ENCODE results near the gene DPP4. TPM values are rescaled to one million over a fixed set of nuclear protein-coding genes. Genes with fewer than 3 reads are reported as not detected.

The DPP4 gene
- total and polyA plus RNA-seq, 2 of the 13 experiments (the other 11 are each of a cell fraction or from before 2014, with no cell fraction given): 39.4 to 109 TPM

DNA sequence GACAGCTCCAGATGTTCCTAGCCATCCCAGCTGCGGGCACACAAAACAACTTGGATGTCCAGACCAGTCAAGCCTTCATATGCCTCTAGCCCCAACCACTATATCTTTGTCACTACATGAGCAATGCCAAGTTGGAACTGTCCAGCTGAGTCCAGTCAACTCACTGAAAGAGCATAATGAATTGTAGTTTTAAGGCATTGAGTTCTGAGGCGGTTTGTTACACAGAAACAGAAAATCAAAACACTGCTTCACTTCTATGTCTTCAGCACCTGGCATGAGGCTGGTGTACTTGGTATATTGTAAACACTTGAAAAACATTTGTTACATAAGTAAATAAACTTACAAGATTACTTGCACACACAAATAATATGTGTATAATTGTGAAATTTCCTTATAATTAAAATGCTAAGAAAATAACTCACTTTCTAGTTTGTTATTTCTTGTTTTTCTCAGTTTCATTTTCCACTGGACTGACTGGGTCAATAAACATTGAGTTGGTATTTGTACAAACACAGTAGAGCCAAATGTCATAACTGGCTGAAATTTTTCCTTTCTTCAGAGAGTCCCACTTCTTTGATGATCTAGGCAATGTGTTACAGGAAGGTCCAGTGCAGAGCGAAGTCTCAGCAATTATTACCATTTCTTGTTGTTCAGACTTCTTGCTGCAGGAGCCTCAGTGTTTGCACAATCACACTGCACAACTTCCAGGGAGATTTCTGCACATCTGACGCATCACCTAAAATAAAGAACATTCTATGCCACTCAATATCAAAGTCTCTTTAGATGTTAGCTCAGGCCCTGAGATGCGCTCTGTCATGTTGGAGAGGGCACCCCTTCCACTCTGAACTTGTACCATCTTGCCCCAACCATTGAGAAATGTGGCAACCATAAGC is 38.2 kb upstream of the DPP4 start (continued):
- TF ChIP-seq, protein P1, sequence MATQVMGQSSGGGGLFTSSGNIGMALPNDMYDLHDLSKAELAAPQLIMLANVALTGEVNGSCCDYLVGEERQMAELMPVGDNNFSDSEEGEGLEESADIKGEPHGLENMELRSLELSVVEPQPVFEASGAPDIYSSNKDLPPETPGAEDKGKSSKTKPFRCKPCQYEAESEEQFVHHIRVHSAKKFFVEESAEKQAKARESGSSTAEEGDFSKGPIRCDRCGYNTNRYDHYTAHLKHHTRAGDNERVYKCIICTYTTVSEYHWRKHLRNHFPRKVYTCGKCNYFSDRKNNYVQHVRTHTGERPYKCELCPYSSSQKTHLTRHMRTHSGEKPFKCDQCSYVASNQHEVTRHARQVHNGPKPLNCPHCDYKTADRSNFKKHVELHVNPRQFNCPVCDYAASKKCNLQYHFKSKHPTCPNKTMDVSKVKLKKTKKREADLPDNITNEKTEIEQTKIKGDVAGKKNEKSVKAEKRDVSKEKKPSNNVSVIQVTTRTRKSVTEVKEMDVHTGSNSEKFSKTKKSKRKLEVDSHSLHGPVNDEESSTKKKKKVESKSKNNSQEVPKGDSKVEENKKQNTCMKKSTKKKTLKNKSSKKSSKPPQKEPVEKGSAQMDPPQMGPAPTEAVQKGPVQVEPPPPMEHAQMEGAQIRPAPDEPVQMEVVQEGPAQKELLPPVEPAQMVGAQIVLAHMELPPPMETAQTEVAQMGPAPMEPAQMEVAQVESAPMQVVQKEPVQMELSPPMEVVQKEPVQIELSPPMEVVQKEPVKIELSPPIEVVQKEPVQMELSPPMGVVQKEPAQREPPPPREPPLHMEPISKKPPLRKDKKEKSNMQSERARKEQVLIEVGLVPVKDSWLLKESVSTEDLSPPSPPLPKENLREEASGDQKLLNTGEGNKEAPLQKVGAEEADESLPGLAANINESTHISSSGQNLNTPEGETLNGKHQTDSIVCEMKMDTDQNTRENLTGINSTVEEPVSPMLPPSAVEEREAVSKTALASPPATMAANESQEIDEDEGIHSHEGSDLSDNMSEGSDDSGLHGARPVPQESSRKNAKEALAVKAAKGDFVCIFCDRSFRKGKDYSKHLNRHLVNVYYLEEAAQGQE (IDR thresholded peaks at IDR 0.05; ENCODE audit: borderline replicate concordance in 1 of 2, low read depth in 1 of 2, low read length in 2 of 2): peak in 1 of 2 experiments; percentile 86; a peak in 3 of 4 replicates
- TF ChIP-seq SMARCE1 (IDR thresholded peaks at IDR 0.05; ENCODE audit: borderline replicate concordance): no peak
- TF ChIP-seq RXRB (CRISPR knock-in tag; IDR thresholded peaks at IDR 0.05; ENCODE audit: borderline replicate concordance): peak; percentile 71; the same call in 1 of the 2 replicates
- 0 out of 2 replicates have a peak, but pooled peaks have one; percentile 29 for TF ChIP-seq ZNF292 (CRISPR knock-in tag; IDR thresholded peaks at IDR 0.05; ENCODE audit: borderline replicate concordance, low read depth)
- peak; percentile 26; the same call in 1 of the 2 replicates for TF ChIP-seq TOE1 (CRISPR knock-in tag; IDR thresholded peaks at IDR 0.05)
- peak; percentile 76; the same call in 1 of the 2 replicates for TF ChIP-seq ZNF205 (CRISPR knock-in tag; IDR thresholded peaks at IDR 0.05)
- TF ChIP-seq HOXA3 (CRISPR knock-in tag; IDR thresholded peaks at IDR 0.05): 0 out of 2 replicates have a peak, but pooled peaks have one; percentile 34
- TF ChIP-seq RARA (CRISPR knock-in tag; IDR thresholded peaks at IDR 0.05): peak; percentile 83
- 0 out of 2 replicates have a peak, but pooled peaks have one; percentile 40 for TF ChIP-seq IKZF5 (CRISPR knock-in tag; IDR thresholded peaks at IDR 0.05)
- 0 out of 2 replicates have a peak, but pooled peaks have one; percentile 33 for TF ChIP-seq ZBTB25 (CRISPR knock-in tag; IDR thresholded peaks at IDR 0.05)
- peak; percentile 93 for TF ChIP-seq ZNF646 (CRISPR knock-in tag; IDR thresholded peaks at IDR 0.05)
- peak; percentile 83 for TF ChIP-seq FOXA3 (CRISPR knock-in tag; IDR thresholded peaks at IDR 0.05)
- TF ChIP-seq MXI1 (IDR thresholded peaks at IDR 0.05; ENCODE audit: borderline replicate concordance, low read depth, low read length): no peak; the same call in 2 of the 3 replicates
- peak; percentile 61; the same call in 1 of the 2 replicates for TF ChIP-seq GATA4 (IDR thresholded peaks at IDR 0.05; ENCODE audit: borderline replicate concordance, low read depth)
